ENCODE measurements around the gene VSX2. TPM values are rescaled to one million over a fixed set of nuclear protein-coding genes. Genes with fewer than 3 reads are reported as not detected.

VSX2 gene
- total RNA-seq, 1 donor from 2014 or later: not detected

GRCh38 chr14:74271365-74271764 is 32.1 kb downstream of the VSX2 start:
- Histone ChIP-seq H3K36me3 (no peaks in the 10 kb centered on the region), H3K27ac (no peak overlapping the region), H3K4me3 (no peak overlapping the region), H3K4me1 (no peaks in the 10 kb centered on the region), H3K9me3 (no peaks in the 10 kb centered on the region), H3K27me3 (no peaks in the 10 kb centered on the region)
- no peak for TF ChIP-seq CTCF (IDR thresholded peaks at IDR 0.05)
- no peak for DNase-seq (ENCODE audit: low spot score in 2 of 2)
- intact Hi-C loops (cut with DNase I): no loop called here

GRCh38 chr14:74275241-74275841 is 36.1 kb downstream of the VSX2 start:
- no peaks in the 10 kb centered on the region for H3K27me3 ChIP-seq
- DNase-seq (ENCODE audit: low spot score in 2 of 2): no peak
- H3K36me3 ChIP-seq: no peaks in the 10 kb centered on the region
- peaks cover 0 to 15% of the 10 kb centered on the region in 2 donors for H3K9me3 ChIP-seq
- no peak overlapping the region for H3K4me3 ChIP-seq
- TF ChIP-seq CTCF (IDR thresholded peaks at IDR 0.05): no peak
- intact Hi-C loops (cut with DNase I): no loop called here
- H3K4me1 ChIP-seq: no peaks in the 10 kb centered on the region
- no peak overlapping the region for H3K27ac ChIP-seq

- Histone ChIP-seq H3K4me3 (no peak overlapping the region), H3K4me1 (no peaks in the 10 kb centered on the region), H3K27ac (no peak overlapping the region), H3K27me3 (no peaks in the 10 kb centered on the region), H3K9me3 (peaks cover 0 to 15% of the 10 kb centered on the region in 2 donors), H3K36me3 (peaks cover 3 to 14% of the 10 kb centered on the region in 2 donors)
- DNase-seq (ENCODE audit: low spot score in 2 of 2): no peak
- intact Hi-C loops (cut with DNase I): no loop called here
- no peak for TF ChIP-seq CTCF (IDR thresholded peaks at IDR 0.05)
Observed at GRCh38 chr14:74278080-74278479, 38.8 kb downstream of the VSX2 start.

- no peak overlapping the region for H3K27ac ChIP-seq
- peaks cover 28 to 43% of the 10 kb centered on the region in 2 donors for H3K36me3 ChIP-seq
- H3K27me3 ChIP-seq: no peaks in the 10 kb centered on the region
- peaks cover 0 to 15% of the 10 kb centered on the region in 2 donors for H3K9me3 ChIP-seq
- H3K4me3 ChIP-seq: no peak overlapping the region
- H3K4me1 ChIP-seq: no peaks in the 10 kb centered on the region
- TF ChIP-seq CTCF (IDR thresholded peaks at IDR 0.05): no peak
- DNase-seq (ENCODE audit: low spot score in 2 of 2): no peak
- intact Hi-C loops (cut with DNase I): no loop called here
Observed at GRCh38 chr14:74281069-74281468, 41.8 kb downstream of the VSX2 start.

GRCh38 chr14:74286736-74287135 is 47.5 kb downstream of the VSX2 start:
- TF ChIP-seq CTCF (IDR thresholded peaks at IDR 0.05): no peak
- H3K27me3 ChIP-seq: no peaks in the 10 kb centered on the region
- intact Hi-C loops (cut with DNase I): no loop called here
- no peaks in the 10 kb centered on the region for H3K4me1 ChIP-seq
- H3K36me3 ChIP-seq: peaks cover 69 to 91% of the 10 kb centered on the region in 2 donors
- DNase-seq (ENCODE audit: low spot score in 2 of 2): no peak
- no peaks in the 10 kb centered on the region for H3K9me3 ChIP-seq
- no peak overlapping the region for H3K4me3 ChIP-seq
- H3K27ac ChIP-seq: no peak overlapping the region

- H3K9me3 ChIP-seq: no peaks in the 10 kb centered on the region
- H3K27me3 ChIP-seq: no peaks in the 10 kb centered on the region
- H3K4me3 ChIP-seq: no peak overlapping the region
- intact Hi-C loops (cut with DNase I): no loop called here
- H3K36me3 ChIP-seq: peaks cover 63 to 84% of the 10 kb centered on the region in 2 donors
- H3K4me1 ChIP-seq: no peaks in the 10 kb centered on the region
- H3K27ac ChIP-seq: no peak overlapping the region
- no peak for DNase-seq (ENCODE audit: low spot score in 2 of 2)
- TF ChIP-seq CTCF (IDR thresholded peaks at IDR 0.05): no peak
Observed at GRCh38 chr14:74289801-74290200, 50.6 kb downstream of the VSX2 start.
